GM13977 (cell line): ENCODE data around the gene FARS2.

Experiments
- DNase-seq: peaks from one replicate; pipeline ENCODE4 v3.0.0; 2012; ENCODE audit warnings: low spot score
- CTCF ChIP-seq: IDR thresholded peaks from 2 replicates; pipeline ENCODE4 v1.5.1; 2012; ENCODE audit warnings: mild to moderate bottlenecking, control low read depth; ENCODE audit not compliant: insufficient read depth; ENCODE audit errors: extremely low read depth, missing control alignments
- in situ Hi-C: fragments of 300-500 bp; cut with MboI; formaldehyde crosslinking; loops from one replicate; pipeline ENCODE4 v1.12.0; 2022; ENCODE audit warnings: low sequenced_read_pairs, low pct_unique_long_range_greater_than_20kb, mixed read lengths, inconsistent platforms; ENCODE audit not compliant: unreplicated experiment

The FARS2 gene

GRCh38 chr6:5475779-5476178, 214.5 kb downstream of the FARS2 start:
- no peak for TF ChIP-seq CTCF
- in situ Hi-C loops, result no loop called here
- DNase-seq, result no peak

- in situ Hi-C loops, result no loop called here
- DNase-seq, result no peak
- TF ChIP-seq CTCF, result no peak
Measured at GRCh38 chr6:5478380-5478779, 217.1 kb downstream of the FARS2 start.

- in situ Hi-C loops, result no loop called here
- no peak for TF ChIP-seq CTCF
- no peak for DNase-seq
Measured at GRCh38 chr6:5481033-5481432, 219.7 kb downstream of the FARS2 start.

- TF ChIP-seq CTCF, result no peak
- in situ Hi-C loops, result no loop called here
- no peak for DNase-seq
Measured at GRCh38 chr6:5481750-5482149, 220.4 kb downstream of the FARS2 start.

- TF ChIP-seq CTCF, result no peak
- in situ Hi-C loops, result no loop called here
- DNase-seq, result no peak
Measured at GRCh38 chr6:5482619-5483018, 221.3 kb downstream of the FARS2 start.

GRCh38 chr6:5484692-5485091, 223.4 kb downstream of the FARS2 start:
- in situ Hi-C loops, result no loop called here
- no peak for TF ChIP-seq CTCF
- no peak for DNase-seq

- no peak for TF ChIP-seq CTCF
- DNase-seq, result peak; percentile 39
- in situ Hi-C loops, result no loop called here
Measured at GRCh38 chr6:5486214-5486613, 224.9 kb downstream of the FARS2 start.
